K562 (cell line): Measurements from ENCODE around the gene CSTA. TPM values are rescaled to one million over a fixed set of nuclear protein-coding genes. Genes with fewer than 3 reads are reported as not detected.
A peak's percentile ranks its signal among the peaks of the same experiment; 100 is the strongest.

Experiments used
- BCL6 ChIP-seq: fragments of 250-450 bp; sonication (Bioruptor Pico); IDR thresholded peaks from 2 replicates; pipeline ENCODE4 v1.4.0; 2020
- BMI1 ChIP-seq: fragments of 150-350 bp; IDR thresholded peaks from 2 replicates; pipeline ENCODE4 v1.6.1; 2014; ENCODE audit warnings: low read length
- CBFA2T2 ChIP-seq: fragments of 450-650 bp; conservative IDR thresholded peaks from 2 replicates; pipeline ENCODE4 v1.6.1; 2017; ENCODE audit warnings: mild to moderate bottlenecking
- GATA2 ChIP-seq: sonication (generic); formaldehyde crosslinking; IDR thresholded peaks from 2 replicates; pipeline ENCODE4 v1.4.0; 2020; ENCODE audit warnings: mild to moderate bottlenecking, missing genetic modification reagents
- NR1H2 ChIP-seq: sonication (generic); formaldehyde crosslinking; IDR thresholded peaks from 2 replicates; pipeline ENCODE4 v1.4.0; 2020; ENCODE audit warnings: mild to moderate bottlenecking, missing genetic modification reagents
- RAD21 ChIP-seq, 2 experiments: fragments of 250-450 bp in 1 of 2; fragments of 450-650 bp in 1 of 2; sonication (Bioruptor Pico) in 1 of 2; formaldehyde crosslinking in 1 of 2; IDR thresholded peaks in 1 of 2; conservative IDR thresholded peaks in 1 of 2; 2 replicates each; pipeline versions ENCODE4 v1.4.0 to v1.8.0; 2020 to 2022; ENCODE audit warnings: mild to moderate bottlenecking in 2 of 2, moderate library complexity in 1 of 2
- RUNX1 ChIP-seq: sonication (generic); IDR thresholded peaks from 2 replicates; pipeline ENCODE4 v1.6.1; 2016; ENCODE audit warnings: antibody characterized with exemption, low read depth
- SMAD2 ChIP-seq: fragments of 150-350 bp; IDR thresholded peaks from 2 replicates; pipeline ENCODE4 v1.6.1; 2014; ENCODE audit warnings: low read depth, mild to moderate bottlenecking, low read length
- SRSF1 ChIP-seq: fragments of 200-400 bp; formaldehyde crosslinking; IDR thresholded peaks from 2 replicates; pipeline ENCODE4 v1.6.1; 2017; ENCODE audit warnings: mild to moderate bottlenecking, low read depth, low read length, moderate library complexity
- TFAM ChIP-seq: fragments of 250-450 bp; sonication (Bioruptor Pico); conservative IDR thresholded peaks from 2 replicates; pipeline ENCODE4 v1.5.0; 2021; ENCODE audit warnings: mild to moderate bottlenecking, moderate library complexity
- ZNF140 ChIP-seq: fragments of 250-450 bp; sonication (Bioruptor Pico); IDR thresholded peaks from 2 replicates; pipeline ENCODE4 v1.8.0; 2021; ENCODE audit warnings: moderate library complexity, mild to moderate bottlenecking, inconsistent platforms
- ZNF507 ChIP-seq: conservative IDR thresholded peaks from 2 replicates; pipeline ENCODE4 v1.6.1; 2017; ENCODE audit warnings: missing genetic modification characterization, missing compliant biosample characterization
- polyA plus RNA-seq, 8 experiments: library from polyadenylated mRNA; depleted of rRNA in 4 of 8; stranded (reverse) in 5 of 8; unstranded in 3 of 8; fragments of >200 nt; fragmentation: Nextera tagmentation in 2 of 8; fragmentation: Illumina TruSeq in 1 of 8; extraction: Ambion mirVana in 2 of 8; extraction: Trizol in 1 of 8; gene quantifications; 2 replicates each; pipeline versions ENCODE4 v1.2.1 to v1.2.3, GENCODE V29; 2011 to 2014; ENCODE audit warnings: inconsistent platforms in 1 of 8, missing spikeins in 1 of 8
- total RNA-seq, 7 experiments: library from RNA; depleted of rRNA in 6 of 7; stranded (reverse); fragments of >200 nt in 6 of 7; fragmentation: Illumina TruSeq in 2 of 7; extraction: Trizol in 2 of 7; gene quantifications; 2 replicates each; pipeline versions ENCODE4 v1.2.1 to v1.2.3, GENCODE V29; 2011 to 2021; ENCODE audit warnings: low replicate concordance in 1 of 7
- TF ChIP-seq, protein P1 (sequence below): fragments of 250-450 bp; sonication (Bioruptor Pico); IDR thresholded peaks from 2 replicates; pipeline ENCODE4 v1.5.0; 2021; ENCODE audit warnings: mild to moderate bottlenecking, borderline replicate concordance
- TF ChIP-seq, protein P2 (sequence below): IDR thresholded peaks from 2 replicates; pipeline ENCODE4 v1.6.1; 2011; ENCODE audit not compliant: insufficient read length; ENCODE audit errors: extremely low read depth
- TF ChIP-seq, protein P3 (sequence below): fragments of 450-650 bp; formaldehyde crosslinking; IDR thresholded peaks from 2 replicates; pipeline ENCODE4 v1.4.0; 2020; ENCODE audit warnings: mild to moderate bottlenecking, moderate library complexity

Gene CSTA
- total and polyA plus RNA-seq, 9 of the 15 experiments (the other 6 are each of a cell fraction or from before 2014, with no cell fraction given) = 0.11 to 3.1 (median 1.1) TPM

DNA sequence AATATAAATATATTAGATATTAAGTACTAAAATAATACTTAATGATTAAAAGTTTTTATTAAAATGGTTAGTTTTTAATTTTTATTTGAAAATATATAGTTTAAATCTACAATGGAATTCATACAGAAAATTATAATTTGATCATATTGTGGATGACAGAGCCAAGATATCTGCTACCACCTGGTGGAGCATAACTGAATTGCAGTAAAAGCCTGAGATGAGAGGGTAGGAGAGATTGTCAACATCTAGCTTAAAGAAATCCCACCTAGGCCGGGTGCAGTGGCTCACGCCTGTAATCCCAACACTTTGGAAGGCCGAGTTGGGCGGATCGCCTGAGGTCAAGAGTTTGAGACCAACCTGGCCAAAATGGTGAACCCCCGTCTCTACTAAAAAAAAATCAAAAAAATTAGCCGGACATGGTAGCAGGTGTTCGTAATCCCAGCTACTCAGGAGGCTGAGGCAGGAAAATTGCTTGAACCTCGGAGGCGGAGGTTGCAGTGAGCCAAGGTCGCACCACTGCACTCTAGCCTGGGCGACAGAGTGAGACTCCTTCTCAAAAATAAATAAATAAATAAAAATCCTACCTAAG lies 25.1 kb upstream of the CSTA start (continued):
- TF ChIP-seq, protein P1, sequence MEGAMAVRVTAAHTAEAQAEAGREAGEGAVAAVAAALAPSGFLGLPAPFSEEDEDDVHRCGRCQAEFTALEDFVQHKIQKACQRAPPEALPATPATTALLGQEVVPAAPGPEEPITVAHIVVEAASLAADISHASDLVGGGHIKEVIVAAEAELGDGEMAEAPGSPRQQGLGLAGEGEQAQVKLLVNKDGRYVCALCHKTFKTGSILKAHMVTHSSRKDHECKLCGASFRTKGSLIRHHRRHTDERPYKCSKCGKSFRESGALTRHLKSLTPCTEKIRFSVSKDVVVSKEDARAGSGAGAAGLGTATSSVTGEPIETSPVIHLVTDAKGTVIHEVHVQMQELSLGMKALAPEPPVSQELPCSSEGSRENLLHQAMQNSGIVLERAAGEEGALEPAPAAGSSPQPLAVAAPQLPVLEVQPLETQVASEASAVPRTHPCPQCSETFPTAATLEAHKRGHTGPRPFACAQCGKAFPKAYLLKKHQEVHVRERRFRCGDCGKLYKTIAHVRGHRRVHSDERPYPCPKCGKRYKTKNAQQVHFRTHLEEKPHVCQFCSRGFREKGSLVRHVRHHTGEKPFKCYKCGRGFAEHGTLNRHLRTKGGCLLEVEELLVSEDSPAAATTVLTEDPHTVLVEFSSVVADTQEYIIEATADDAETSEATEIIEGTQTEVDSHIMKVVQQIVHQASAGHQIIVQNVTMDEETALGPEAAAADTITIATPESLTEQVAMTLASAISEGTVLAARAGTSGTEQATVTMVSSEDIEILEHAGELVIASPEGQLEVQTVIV (CRISPR knock-in tag) = no peak
- TF ChIP-seq ZNF507 (tag) = no peak
- no peak for TF ChIP-seq ZNF140 (CRISPR knock-in tag)
- TF ChIP-seq, protein P2, sequence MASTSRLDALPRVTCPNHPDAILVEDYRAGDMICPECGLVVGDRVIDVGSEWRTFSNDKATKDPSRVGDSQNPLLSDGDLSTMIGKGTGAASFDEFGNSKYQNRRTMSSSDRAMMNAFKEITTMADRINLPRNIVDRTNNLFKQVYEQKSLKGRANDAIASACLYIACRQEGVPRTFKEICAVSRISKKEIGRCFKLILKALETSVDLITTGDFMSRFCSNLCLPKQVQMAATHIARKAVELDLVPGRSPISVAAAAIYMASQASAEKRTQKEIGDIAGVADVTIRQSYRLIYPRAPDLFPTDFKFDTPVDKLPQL = no peak
- TF ChIP-seq SMAD2 = no peak
- no peak for TF ChIP-seq BCL6 (CRISPR knock-in tag)
- TF ChIP-seq RAD21 (CRISPR knock-in tag; conservative IDR thresholded peaks at IDR 0.05 in 1 of 2, IDR thresholded peaks at IDR 0.05 in 1 of 2) = peak; percentile 49 to 69
- no peak for TF ChIP-seq RUNX1
- TF ChIP-seq NR1H2 (CRISPR knock-in tag) = no peak
- TF ChIP-seq, protein P3, sequence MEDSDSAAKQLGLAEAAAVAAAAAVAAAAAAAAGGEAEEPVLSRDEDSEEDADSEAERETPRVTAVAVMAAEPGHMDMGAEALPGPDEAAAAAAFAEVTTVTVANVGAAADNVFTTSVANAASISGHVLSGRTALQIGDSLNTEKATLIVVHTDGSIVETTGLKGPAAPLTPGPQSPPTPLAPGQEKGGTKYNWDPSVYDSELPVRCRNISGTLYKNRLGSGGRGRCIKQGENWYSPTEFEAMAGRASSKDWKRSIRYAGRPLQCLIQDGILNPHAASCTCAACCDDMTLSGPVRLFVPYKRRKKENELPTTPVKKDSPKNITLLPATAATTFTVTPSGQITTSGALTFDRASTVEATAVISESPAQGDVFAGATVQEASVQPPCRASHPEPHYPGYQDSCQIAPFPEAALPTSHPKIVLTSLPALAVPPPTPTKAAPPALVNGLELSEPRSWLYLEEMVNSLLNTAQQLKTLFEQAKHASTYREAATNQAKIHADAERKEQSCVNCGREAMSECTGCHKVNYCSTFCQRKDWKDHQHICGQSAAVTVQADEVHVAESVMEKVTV = no peak
- TF ChIP-seq BMI1 = no peak
- TF ChIP-seq TFAM (CRISPR knock-in tag) = no peak
- no peak for TF ChIP-seq SRSF1
- TF ChIP-seq CBFA2T2 = no peak
- no peak for TF ChIP-seq GATA2 (CRISPR knock-in tag)
